K562 (cell line): ENCODE data around the gene METAP1D.

ENCODE experiments used
- CBFB ChIP-seq: sonication (generic); formaldehyde crosslinking; IDR thresholded peaks from 2 replicates; pipeline ENCODE4 v1.4.0; 2020; ENCODE audit warnings: mild to moderate bottlenecking, missing genetic modification reagents
- CHAMP1 ChIP-seq: fragments of 450-650 bp; IDR thresholded peaks from 2 replicates; pipeline ENCODE4 v1.6.1; 2016; ENCODE audit warnings: mild to moderate bottlenecking
- CTCF ChIP-seq, 3 experiments: IDR thresholded peaks in 2 of 3; conservative IDR thresholded peaks in 1 of 3; 2 replicates each; pipeline ENCODE4 v1.5.1; 2011 to 2012; ENCODE audit warnings: low read length in 3 of 3, mild to moderate bottlenecking in 3 of 3, control low read depth in 2 of 3, improper control_type of control experiment in 1 of 3, inconsistent platforms in 1 of 3, low read depth in 1 of 3, mixed read lengths in 1 of 3, moderate library complexity in 1 of 3; ENCODE audit not compliant: insufficient read depth in 2 of 3
- ETS1 ChIP-seq: conservative IDR thresholded peaks from 2 replicates; pipeline ENCODE4 v1.6.1; 2011; ENCODE audit warnings: low read depth, mild to moderate bottlenecking, low read length; ENCODE audit not compliant: control insufficient read depth
- EZH2 ChIP-seq: IDR thresholded peaks from 2 replicates; pipeline ENCODE4 v1.6.1; 2012; ENCODE audit warnings: low read depth, mild to moderate bottlenecking, inconsistent platforms, low read length, borderline replicate concordance
- JUNB ChIP-seq: fragments of 450-650 bp; formaldehyde crosslinking; conservative IDR thresholded peaks from 2 replicates; pipeline ENCODE4 v1.4.0; 2020; ENCODE audit warnings: mild to moderate bottlenecking
- PRDM10 ChIP-seq: fragments of 450-650 bp; IDR thresholded peaks from 2 replicates; pipeline ENCODE4 v1.6.1; 2018; ENCODE audit not compliant: partially characterized antibody
- SIX5 ChIP-seq, 2 experiments: IDR thresholded peaks; 2 replicates each; pipeline ENCODE4 v1.6.1; 2011; ENCODE audit warnings: low read length in 2 of 2, borderline replicate concordance in 1 of 2, low read depth in 1 of 2, mild to moderate bottlenecking in 1 of 2, moderate library complexity in 1 of 2; ENCODE audit not compliant: insufficient read depth in 1 of 2
- STAT6 ChIP-seq: sonication (generic); formaldehyde crosslinking; IDR thresholded peaks from 2 replicates; pipeline ENCODE4 v1.8.1; 2023; ENCODE audit warnings: mild to moderate bottlenecking, missing genetic modification reagents
- TCF7L2 ChIP-seq: fragments of 150-350 bp; IDR thresholded peaks from 2 replicates; pipeline ENCODE4 v1.6.1; 2016; ENCODE audit warnings: low read depth, mild to moderate bottlenecking, low read length, moderate library complexity
- USF2 ChIP-seq: sonication (generic); formaldehyde crosslinking; IDR thresholded peaks from 2 replicates; pipeline ENCODE4 v1.5.0; 2020; ENCODE audit warnings: missing genetic modification reagents
- ZNF140 ChIP-seq: fragments of 250-450 bp; sonication (Bioruptor Pico); IDR thresholded peaks from 2 replicates; pipeline ENCODE4 v1.8.0; 2021; ENCODE audit warnings: moderate library complexity, mild to moderate bottlenecking, inconsistent platforms

- TF ChIP-seq CTCF (IDR thresholded peaks at IDR 0.05 in 2 of 3, conservative IDR thresholded peaks at IDR 0.05 in 1 of 3; ENCODE audit: insufficient read depth in 2 of 3, low read depth in 1 of 3, low read length in 3 of 3) = no peak
- TF ChIP-seq STAT6 (CRISPR knock-in tag) = no peak
- no peak for TF ChIP-seq TCF7L2
- no peak for TF ChIP-seq CHAMP1
- no peak for TF ChIP-seq SIX5 (IDR thresholded peaks at IDR 0.05; ENCODE audit: borderline replicate concordance in 1 of 2, insufficient read depth in 1 of 2, low read depth in 1 of 2, low read length in 2 of 2)
- no peak for TF ChIP-seq ZNF140 (CRISPR knock-in tag)
- no peak for TF ChIP-seq CBFB
- no peak for TF ChIP-seq USF2 (CRISPR knock-in tag)
- no peak for TF ChIP-seq EZH2
- TF ChIP-seq PRDM10 = no peak
- no peak for TF ChIP-seq JUNB (CRISPR knock-in tag)
- no peak for TF ChIP-seq ETS1
These were observed 88.7 kb downstream of the METAP1D start for GRCh38 chr2:172088245-172089004.
